ENCODE results near the gene CCDC171. TPM values are rescaled to one million over a fixed set of nuclear protein-coding genes. Genes with fewer than 3 reads are reported as not detected.

Gene CCDC171
- total and polyA plus RNA-seq, 3 donors from 2014 or later = 13.2 to 30.2 (median 21.4) TPM

GRCh38 chr9:15999422-16000339, 446.8 kb downstream of the CCDC171 start:
- TF ChIP-seq, protein P1, sequence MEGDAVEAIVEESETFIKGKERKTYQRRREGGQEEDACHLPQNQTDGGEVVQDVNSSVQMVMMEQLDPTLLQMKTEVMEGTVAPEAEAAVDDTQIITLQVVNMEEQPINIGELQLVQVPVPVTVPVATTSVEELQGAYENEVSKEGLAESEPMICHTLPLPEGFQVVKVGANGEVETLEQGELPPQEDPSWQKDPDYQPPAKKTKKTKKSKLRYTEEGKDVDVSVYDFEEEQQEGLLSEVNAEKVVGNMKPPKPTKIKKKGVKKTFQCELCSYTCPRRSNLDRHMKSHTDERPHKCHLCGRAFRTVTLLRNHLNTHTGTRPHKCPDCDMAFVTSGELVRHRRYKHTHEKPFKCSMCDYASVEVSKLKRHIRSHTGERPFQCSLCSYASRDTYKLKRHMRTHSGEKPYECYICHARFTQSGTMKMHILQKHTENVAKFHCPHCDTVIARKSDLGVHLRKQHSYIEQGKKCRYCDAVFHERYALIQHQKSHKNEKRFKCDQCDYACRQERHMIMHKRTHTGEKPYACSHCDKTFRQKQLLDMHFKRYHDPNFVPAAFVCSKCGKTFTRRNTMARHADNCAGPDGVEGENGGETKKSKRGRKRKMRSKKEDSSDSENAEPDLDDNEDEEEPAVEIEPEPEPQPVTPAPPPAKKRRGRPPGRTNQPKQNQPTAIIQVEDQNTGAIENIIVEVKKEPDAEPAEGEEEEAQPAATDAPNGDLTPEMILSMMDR (IDR thresholded peaks at IDR 0.05) = no peak
- TF ChIP-seq POLR2A (IDR thresholded peaks at IDR 0.05) = no peak
- intact Hi-C loops (cut with DNase I; ENCODE audit: low total_unique reads) = no loop called here
- WGBS, 2 donors = 67 to 73% methylated on average over 7 of the region's 7 CpGs

GRCh38 chr9:16000811-16001210, 448.0 kb downstream of the CCDC171 start:
- no peak for DNase-seq
- Histone ChIP-seq H3K4me1 (no peaks in the 10 kb centered on the region), H3K27ac (no peak overlapping the region), H3K4me3 (no peak overlapping the region), H3K9me3 (no peaks in the 10 kb centered on the region), H3K27me3 (no peaks in the 10 kb centered on the region), H3K36me3 (ENCODE audit: low read depth, missing control alignments) (no peaks in the 10 kb centered on the region)
- TF ChIP-seq POLR2A (IDR thresholded peaks at IDR 0.05) = no peak
- TF ChIP-seq, protein P1 (IDR thresholded peaks at IDR 0.05) = no peak
- 88 to 91% methylated on average over 2 of the region's 2 CpGs for WGBS, 2 donors
- intact Hi-C loops (cut with DNase I; ENCODE audit: low total_unique reads) = no loop called here

More at GRCh38 chr9:15999422-16000339, 446.8 kb downstream of the CCDC171 start:
- Histone ChIP-seq H3K9me3 (no peaks in the 10 kb centered on the region), H3K4me1 (no peaks in the 10 kb centered on the region), H3K36me3 (ENCODE audit: low read depth, missing control alignments) (no peaks in the 10 kb centered on the region), H3K4me3 (no peak overlapping the region), H3K27me3 (no peaks in the 10 kb centered on the region), H3K27ac (no peak overlapping the region)
- no peak for DNase-seq

DNA sequence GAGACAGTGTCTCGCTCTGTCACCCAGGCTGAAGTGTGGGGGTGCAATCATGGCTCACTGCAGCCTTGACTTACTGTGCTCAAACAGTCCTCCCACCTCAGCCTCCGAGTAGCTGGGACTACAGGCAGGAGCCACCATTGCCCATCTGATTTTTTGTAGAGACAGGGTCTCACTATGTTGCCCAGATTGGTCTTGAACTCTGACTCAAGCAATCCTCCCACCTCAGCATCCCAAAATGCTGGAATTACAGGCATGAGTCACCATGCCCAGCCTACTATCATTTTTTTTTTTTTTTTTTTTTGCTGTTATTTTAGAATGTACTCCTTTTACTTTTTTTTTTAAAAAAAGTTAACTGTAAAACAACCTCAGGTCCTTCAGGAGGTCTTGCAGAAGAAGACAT, 449.0 kb downstream of the CCDC171 start:
- 88 to 100% methylated on average over 2 of the region's 2 CpGs for WGBS, 2 donors
- H3K36me3 ChIP-seq (ENCODE audit: low read depth, missing control alignments) = no peaks in the 10 kb centered on the region
- H3K27ac ChIP-seq = no peak overlapping the region
- DNase-seq = no peak
- no peaks in the 10 kb centered on the region for H3K4me1 ChIP-seq
- intact Hi-C loops (cut with DNase I; ENCODE audit: low total_unique reads) = no loop called here
- no peak for TF ChIP-seq POLR2A (IDR thresholded peaks at IDR 0.05)
- TF ChIP-seq, protein P1 (IDR thresholded peaks at IDR 0.05) = no peak
- no peaks in the 10 kb centered on the region for H3K27me3 ChIP-seq
- no peaks in the 10 kb centered on the region for H3K9me3 ChIP-seq
- no peak overlapping the region for H3K4me3 ChIP-seq

DNA sequence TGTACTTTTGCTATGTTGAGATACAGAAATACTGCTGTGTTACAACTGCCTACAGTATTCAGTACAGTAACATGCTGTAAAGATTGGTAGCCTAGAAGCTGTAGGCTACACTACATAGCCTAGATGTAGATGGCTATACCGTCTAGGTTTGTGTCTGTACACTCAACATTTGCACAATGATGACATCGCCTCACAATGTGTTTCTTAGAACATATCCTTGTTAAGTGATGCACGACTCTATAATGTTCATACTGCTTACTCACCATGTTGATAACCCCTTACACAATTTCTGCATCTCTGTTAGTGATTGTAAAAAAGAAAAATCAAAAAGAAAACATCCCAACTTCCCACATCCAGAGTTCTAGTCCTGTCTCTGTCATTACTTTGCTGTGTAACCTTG, 450.0 kb downstream of the CCDC171 start:
- Histone ChIP-seq H3K27ac (no peak overlapping the region), H3K9me3 (no peaks in the 10 kb centered on the region), H3K27me3 (no peaks in the 10 kb centered on the region), H3K4me3 (no peak overlapping the region), H3K4me1 (no peaks in the 10 kb centered on the region), H3K36me3 (ENCODE audit: low read depth, missing control alignments) (no peaks in the 10 kb centered on the region)
- no peak for DNase-seq
- intact Hi-C loops (cut with DNase I; ENCODE audit: low total_unique reads) = no loop called here
- TF ChIP-seq, protein P1 (IDR thresholded peaks at IDR 0.05) = no peak
- TF ChIP-seq POLR2A (IDR thresholded peaks at IDR 0.05) = no peak
- WGBS, 2 donors = 93 to 95% methylated on average over 3 of the region's 3 CpGs
